Measurements from ENCODE around the gene STIM2.

- TF ChIP-seq CTCF (IDR thresholded peaks at IDR 0.05; ENCODE audit: low read length) (no peak), EZH2phosphoT487 (IDR thresholded peaks at IDR 0.05; ENCODE audit: low read length) (no peak)
Measured at GRCh38 chr4:26820346-26820745, 40.3 kb upstream of the STIM2 start.

Measured in MM.1S (cell line).